LNCaP clone FGC (cell line): ENCODE data around the gene TMEM207.
"Not testable (repeated sequence)": the region's sequence is repeated elsewhere in the genome, so short reads cannot be mapped to it uniquely, and the experiment has no call there.

ENCODE experiments used
- DNase-seq: peaks from one replicate; pipeline ENCODE4 v3.0.0-alpha.2; 2011; ENCODE audit warnings: low read depth
- H3K4me3 ChIP-seq: 2 replicates; pipeline ENCODE4 v1.5.1; 2011; ENCODE audit warnings: mild to moderate bottlenecking, low read depth, low read length, control low read depth
- TF ChIP-seq, protein P1 (sequence below): IDR thresholded peaks from 2 replicates; pipeline ENCODE4 v1.5.1; 2012; ENCODE audit warnings: mild to moderate bottlenecking; ENCODE audit not compliant: control insufficient read depth, insufficient read depth; ENCODE audit errors: extremely low read depth

Gene TMEM207

DNA sequence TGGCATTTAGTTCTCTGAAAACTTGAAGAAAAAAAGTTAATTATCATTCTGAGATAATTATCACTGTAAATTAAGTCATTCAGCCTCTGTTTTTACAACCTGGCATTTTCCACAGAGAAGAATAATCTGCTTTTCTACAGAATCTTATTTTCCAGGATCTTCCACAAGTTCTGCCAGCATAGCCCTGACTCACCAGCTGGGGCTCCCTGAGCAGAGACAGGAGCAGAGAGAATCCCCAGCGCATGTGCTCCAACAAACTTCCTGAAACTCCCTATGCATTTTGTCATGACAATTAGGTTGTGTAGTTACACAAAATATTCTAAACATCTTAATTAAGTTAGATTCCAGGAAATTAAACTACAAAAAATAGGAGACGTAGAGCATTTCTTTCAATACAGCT lies 32.1 kb upstream of the TMEM207 start:
- DNase-seq = no peak
- TF ChIP-seq, protein P1, sequence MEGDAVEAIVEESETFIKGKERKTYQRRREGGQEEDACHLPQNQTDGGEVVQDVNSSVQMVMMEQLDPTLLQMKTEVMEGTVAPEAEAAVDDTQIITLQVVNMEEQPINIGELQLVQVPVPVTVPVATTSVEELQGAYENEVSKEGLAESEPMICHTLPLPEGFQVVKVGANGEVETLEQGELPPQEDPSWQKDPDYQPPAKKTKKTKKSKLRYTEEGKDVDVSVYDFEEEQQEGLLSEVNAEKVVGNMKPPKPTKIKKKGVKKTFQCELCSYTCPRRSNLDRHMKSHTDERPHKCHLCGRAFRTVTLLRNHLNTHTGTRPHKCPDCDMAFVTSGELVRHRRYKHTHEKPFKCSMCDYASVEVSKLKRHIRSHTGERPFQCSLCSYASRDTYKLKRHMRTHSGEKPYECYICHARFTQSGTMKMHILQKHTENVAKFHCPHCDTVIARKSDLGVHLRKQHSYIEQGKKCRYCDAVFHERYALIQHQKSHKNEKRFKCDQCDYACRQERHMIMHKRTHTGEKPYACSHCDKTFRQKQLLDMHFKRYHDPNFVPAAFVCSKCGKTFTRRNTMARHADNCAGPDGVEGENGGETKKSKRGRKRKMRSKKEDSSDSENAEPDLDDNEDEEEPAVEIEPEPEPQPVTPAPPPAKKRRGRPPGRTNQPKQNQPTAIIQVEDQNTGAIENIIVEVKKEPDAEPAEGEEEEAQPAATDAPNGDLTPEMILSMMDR = no peak

DNA sequence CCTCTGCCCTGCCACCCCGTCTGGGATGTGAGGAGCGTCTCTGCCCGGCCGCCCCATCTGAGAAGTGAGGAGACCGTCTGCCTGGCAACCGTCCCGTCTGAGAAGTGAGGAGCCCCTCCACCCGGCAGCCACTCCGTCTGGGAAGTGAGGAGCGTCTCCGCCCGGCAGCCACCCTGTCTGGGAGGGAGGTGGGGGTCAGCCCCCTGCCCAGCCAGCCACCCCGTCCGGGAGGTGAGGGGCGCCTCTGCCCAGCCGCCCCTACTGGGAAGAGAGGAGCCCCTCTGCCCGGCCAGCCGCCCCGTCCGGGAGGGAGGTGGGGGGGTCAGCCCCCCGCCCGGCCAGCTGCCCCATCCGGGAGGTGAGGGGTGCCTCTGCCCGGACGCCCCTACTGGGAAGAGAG lies 23.6 kb upstream of the TMEM207 start:
- H3K4me3 ChIP-seq, DNase-seq: not testable (repeated sequence)

More for the DNA sequence above, 32.1 kb upstream of the TMEM207 start:
- H3K4me3 ChIP-seq = no peak overlapping the region

DNA sequence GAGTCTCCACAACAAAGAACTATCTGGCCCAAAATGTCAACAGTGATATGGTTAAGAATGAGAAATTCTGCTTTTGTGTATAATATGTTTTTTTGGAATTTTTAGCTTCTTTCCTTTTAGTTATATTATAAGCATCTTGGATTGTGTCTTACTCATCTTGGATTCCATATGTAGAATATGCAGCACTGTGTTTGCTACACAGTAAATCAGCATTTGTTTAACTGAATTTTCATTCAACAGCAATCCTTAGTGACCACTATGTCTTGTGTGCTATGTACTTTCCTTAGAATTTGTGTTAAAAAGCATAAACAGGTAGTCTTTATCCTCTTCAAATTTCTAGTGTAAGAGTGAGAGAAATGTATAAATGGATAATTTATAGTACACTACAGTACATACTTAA lies 18.2 kb upstream of the TMEM207 start:
- TF ChIP-seq, protein P1 = no peak

DNA sequence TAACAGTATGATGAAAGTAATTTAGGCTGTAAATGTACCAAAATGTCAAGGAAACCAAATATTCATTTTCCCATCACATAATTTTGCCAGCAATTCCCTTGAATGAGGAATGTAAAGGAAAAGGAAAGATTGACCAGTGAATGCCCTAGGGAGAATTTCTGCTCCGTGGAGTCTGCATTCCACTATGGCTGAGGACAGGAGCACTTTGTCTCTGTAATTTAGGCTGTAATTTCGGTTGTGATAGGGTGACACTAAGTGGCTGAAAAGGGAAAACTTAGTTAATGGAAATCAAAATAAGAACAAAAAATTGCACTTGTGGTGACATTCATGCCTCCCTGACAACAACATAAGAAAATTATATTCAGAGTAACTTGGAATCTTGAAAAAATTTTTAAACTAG lies 8.3 kb upstream of the TMEM207 start:
- DNase-seq = no peak
- H3K4me3 ChIP-seq = no peak overlapping the region
- TF ChIP-seq, protein P1 = peak; percentile 40

More for the DNA sequence above, 18.2 kb upstream of the TMEM207 start:
- no peak for DNase-seq
- H3K4me3 ChIP-seq = no peak overlapping the region

DNA sequence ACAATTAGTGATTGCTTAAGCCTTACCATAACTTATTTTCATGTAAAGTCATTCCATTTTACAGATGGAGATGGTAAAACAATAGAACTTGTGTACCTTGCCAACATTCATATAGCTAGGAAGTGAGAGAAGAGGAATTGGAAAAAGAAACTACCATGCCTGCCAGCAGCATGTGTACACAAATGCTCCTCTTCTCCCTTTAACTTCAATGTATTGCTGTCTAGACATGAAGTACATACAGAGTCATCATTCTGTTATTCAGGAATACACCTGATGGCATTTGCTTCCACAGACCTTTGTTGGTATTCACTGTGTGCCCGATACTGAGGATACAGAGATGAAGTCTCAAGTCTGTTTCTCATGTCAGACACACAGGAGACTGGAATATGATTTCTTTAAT lies 7.1 kb upstream of the TMEM207 start:
- DNase-seq = peak; percentile 33
- TF ChIP-seq, protein P1 = no peak
- H3K4me3 ChIP-seq = no peak overlapping the region

DNA sequence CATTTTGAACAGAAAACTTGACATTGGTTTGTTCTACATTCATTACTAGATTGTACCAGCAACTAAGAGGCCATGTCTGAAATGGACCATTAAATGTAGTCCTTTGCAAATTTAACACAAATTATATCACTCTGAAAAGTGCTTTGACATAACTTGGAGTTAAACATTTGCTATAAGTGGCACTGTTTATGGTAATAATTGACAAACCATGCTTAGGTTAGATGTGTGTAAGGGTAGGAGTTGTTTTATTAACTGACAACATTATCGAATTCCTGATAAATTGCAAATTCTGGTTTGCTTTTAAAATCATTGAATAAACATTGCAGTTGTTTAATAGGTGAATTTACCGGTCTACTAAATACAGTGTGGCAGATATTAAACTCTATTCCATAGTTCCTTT lies 6.1 kb upstream of the TMEM207 start:
- TF ChIP-seq, protein P1 = no peak

GRCh38 chr3:190448256-190448655 lies 1.4 kb downstream of the TMEM207 start:
- no peak overlapping the region for H3K4me3 ChIP-seq
- TF ChIP-seq, protein P1 = no peak
- DNase-seq = no peak

More for the DNA sequence above, 6.1 kb upstream of the TMEM207 start:
- no peak overlapping the region for H3K4me3 ChIP-seq
- no peak for DNase-seq
